Muscle layer of duodenum (tissue), 2 donors: Measurements from ENCODE around the gene PTEN.
"Not testable (repeated sequence)": the region's sequence is repeated elsewhere in the genome, so short reads cannot be mapped to it uniquely, and the experiment has no call there.

Experiments
- H3K27ac ChIP-seq: one replicate; pipeline ENCODE4 v1.7.0; 2013; ENCODE audit warnings: mild to moderate bottlenecking, low read length
- H3K27me3 ChIP-seq: one replicate; pipeline ENCODE4 v1.7.0; 2013; ENCODE audit warnings: low read depth, mild to moderate bottlenecking, control low read depth, low read length
- H3K36me3 ChIP-seq, 2 donors: one replicate each; pipeline ENCODE4 v1.7.0; 2013; ENCODE audit warnings: low read length in 2 of 2, control low read depth in 1 of 2, mild to moderate bottlenecking in 1 of 2; ENCODE audit not compliant: insufficient read depth in 2 of 2, control insufficient read depth in 1 of 2
- H3K4me1 ChIP-seq, 2 donors: one replicate each; pipeline ENCODE4 v1.7.0; 2013; ENCODE audit warnings: low read length in 2 of 2, mild to moderate bottlenecking in 2 of 2, control low read depth in 1 of 2, moderate library complexity in 1 of 2; ENCODE audit not compliant: insufficient read depth in 2 of 2, control insufficient read depth in 1 of 2
- H3K4me3 ChIP-seq, 2 donors: one replicate each; pipeline ENCODE4 v1.7.0; 2013; ENCODE audit warnings: low read length in 2 of 2, low read depth in 1 of 2, mild to moderate bottlenecking in 1 of 2
- H3K9me3 ChIP-seq, 2 donors: one replicate each; pipeline ENCODE4 v1.7.0; 2013; ENCODE audit warnings: low read length in 2 of 2, control low read depth in 1 of 2, mild to moderate bottlenecking in 1 of 2; ENCODE audit not compliant: control insufficient read depth in 1 of 2
- donor health status: healthy.

PTEN gene

GRCh38 chr10:87862679-87863052 lies 759 bp upstream of the PTEN start:
- Histone ChIP-seq H3K4me1 (no peaks in the 10 kb centered on the region), H3K36me3 (no peaks in the 10 kb centered on the region)

GRCh38 chr10:87863951-87864495 lies 598 bp downstream of the PTEN start:
- Histone ChIP-seq H3K4me1 (peaks cover 0 to 11% of the 10 kb centered on the region in 2 donors), H3K27ac (peak overlapping the region; percentile 93), H3K4me3 (peak overlapping the region; percentile 98 to 99)
- not testable (repeated sequence) for H3K9me3 ChIP-seq, H3K36me3 ChIP-seq, H3K27me3 ChIP-seq

More at GRCh38 chr10:87862679-87863052, 759 bp upstream of the PTEN start:
- Histone ChIP-seq H3K9me3 (no peaks in the 10 kb centered on the region), H3K27me3 (no peaks in the 10 kb centered on the region), H3K27ac (peak overlapping the region; percentile 93), H3K4me3 (peak overlapping the region; percentile 98 to 99)

- Histone ChIP-seq H3K36me3 (no peaks in the 10 kb centered on the region), H3K4me3 (peak overlapping the region; percentile 98 to 99), H3K27ac (peak overlapping the region; percentile 93), H3K4me1 (peaks cover 0 to 14% of the 10 kb centered on the region in 2 donors), H3K27me3 (no peaks in the 10 kb centered on the region), H3K9me3 (no peaks in the 10 kb centered on the region)
Measured at GRCh38 chr10:87864496-87865059, 1.2 kb downstream of the PTEN start.

- H3K27ac ChIP-seq = peak overlapping the region; percentile 93
- peak overlapping the region; percentile 98 to 99 for H3K4me3 ChIP-seq
- H3K27me3 ChIP-seq = no peaks in the 10 kb centered on the region
- peaks cover 4 to 21% of the 10 kb centered on the region in 2 donors for H3K4me1 ChIP-seq
- no peaks in the 10 kb centered on the region for H3K36me3 ChIP-seq
- H3K9me3 ChIP-seq = no peaks in the 10 kb centered on the region
Measured at GRCh38 chr10:87865241-87865881, 1.9 kb downstream of the PTEN start.

GRCh38 chr10:87866412-87866974 lies 3.1 kb downstream of the PTEN start:
- Histone ChIP-seq H3K36me3 (peaks cover 0 to 4% of the 10 kb centered on the region in 2 donors), H3K4me1 (peaks cover 4 to 22% of the 10 kb centered on the region in 2 donors), H3K4me3 (peak overlapping the region; percentile 98 to 99), H3K27ac (peak overlapping the region; percentile 93), H3K27me3 (no peaks in the 10 kb centered on the region), H3K9me3 (no peaks in the 10 kb centered on the region)

- H3K27me3 ChIP-seq = no peaks in the 10 kb centered on the region
- peak overlapping the region; percentile 98 to 99 for H3K4me3 ChIP-seq
- H3K4me1 ChIP-seq = peaks cover 4 to 22% of the 10 kb centered on the region in 2 donors
- H3K36me3 ChIP-seq = peaks cover 0 to 4% of the 10 kb centered on the region in 2 donors
- H3K27ac ChIP-seq = peak overlapping the region; percentile 93
- no peaks in the 10 kb centered on the region for H3K9me3 ChIP-seq
Measured at GRCh38 chr10:87867453-87867852, 4.0 kb downstream of the PTEN start.

GRCh38 chr10:87868277-87868676 lies 4.9 kb downstream of the PTEN start:
- Histone ChIP-seq H3K4me3 (peak overlapping the region; percentile 98 to 99), H3K36me3 (peaks cover 0 to 4% of the 10 kb centered on the region in 2 donors), H3K27ac (peak overlapping the region; percentile 93), H3K9me3 (no peaks in the 10 kb centered on the region), H3K4me1 (peaks cover 4 to 29% of the 10 kb centered on the region in 2 donors), H3K27me3 (no peaks in the 10 kb centered on the region)

- not testable (repeated sequence) for H3K36me3 ChIP-seq, H3K9me3 ChIP-seq, H3K27me3 ChIP-seq
- peak overlapping the region in 1 of 2 donors; percentile 98 for H3K4me3 ChIP-seq
- H3K27ac ChIP-seq = peak overlapping the region; percentile 93
- H3K4me1 ChIP-seq = peaks cover 5 to 29% of the 10 kb centered on the region in 2 donors
Measured at GRCh38 chr10:87869139-87869538, 5.7 kb downstream of the PTEN start.

GRCh38 chr10:87869773-87870551 lies 6.5 kb downstream of the PTEN start:
- Histone ChIP-seq H3K36me3 (peaks cover 0 to 4% of the 10 kb centered on the region in 2 donors), H3K4me3 (no peak overlapping the region), H3K27me3 (no peaks in the 10 kb centered on the region), H3K27ac (no peak overlapping the region), H3K9me3 (no peaks in the 10 kb centered on the region), H3K4me1 (peaks cover 13 to 31% of the 10 kb centered on the region in 2 donors)

- Histone ChIP-seq H3K4me3 (no peak overlapping the region), H3K9me3 (no peaks in the 10 kb centered on the region), H3K36me3 (peaks cover 0 to 4% of the 10 kb centered on the region in 2 donors), H3K27ac (no peak overlapping the region), H3K27me3 (no peaks in the 10 kb centered on the region), H3K4me1 (peaks cover 13 to 33% of the 10 kb centered on the region in 2 donors)
Measured at GRCh38 chr10:87872828-87873227, 9.4 kb downstream of the PTEN start.

- Histone ChIP-seq H3K27ac (peak overlapping the region; percentile 36), H3K4me3 (no peak overlapping the region), H3K4me1 (peaks cover 13 to 25% of the 10 kb centered on the region in 2 donors), H3K36me3 (peaks cover 0 to 4% of the 10 kb centered on the region in 2 donors), H3K27me3 (no peaks in the 10 kb centered on the region), H3K9me3 (no peaks in the 10 kb centered on the region)
Measured at GRCh38 chr10:87873656-87874055, 10.2 kb downstream of the PTEN start.
